Cardiac muscle cell (in vitro differentiated cells and primary cell): ENCODE results near the gene PILRA. TPM values are rescaled to one million over a fixed set of nuclear protein-coding genes. Genes with fewer than 3 reads are reported as not detected.

Experiments
- DNase-seq, 2 donors: peaks; one replicate each; pipeline versions ENCODE4 v3.0.0 to v3.0.0-alpha.2; 2010 to 2017; ENCODE audit warnings: low read depth in 1 of 2, low spot score in 1 of 2
- H3K27ac ChIP-seq: fragments of 200-600 bp; sonication (generic); 2 replicates; pipeline ENCODE4 v1.5.1; 2016
- H3K27me3 ChIP-seq: fragments of 200-600 bp; sonication (generic); 2 replicates; pipeline ENCODE4 v1.6.0; 2016; ENCODE audit warnings: control low read depth
- H3K36me3 ChIP-seq: fragments of 200-600 bp; sonication (generic); 2 replicates; pipeline ENCODE4 v1.5.1; 2016; ENCODE audit warnings: control low read depth
- H3K4me1 ChIP-seq: fragments of 200-600 bp; sonication (generic); 2 replicates; pipeline ENCODE4 v1.8.1; 2017; ENCODE audit warnings: low read depth, mild to moderate bottlenecking, mixed run types
- H3K4me3 ChIP-seq: fragments of 200-600 bp; sonication (generic); 2 replicates; pipeline ENCODE4 v1.5.1; 2016; ENCODE audit warnings: mild to moderate bottlenecking
- H3K9me3 ChIP-seq: fragments of 200-600 bp; sonication (generic); 2 replicates; pipeline ENCODE4 v1.5.1; 2017; ENCODE audit warnings: low read depth, mild to moderate bottlenecking, control low read depth
- polyA plus RNA-seq: library from polyadenylated mRNA; unstranded; fragments of >200 nt; fragmentation: Nextera tagmentation; extraction: Ambion mirVana; gene quantifications from 2 replicates; pipeline ENCODE4 v1.2.1, GENCODE V29; 2016
- total RNA-seq: library from RNA; depleted of rRNA; stranded (reverse); fragments of >200 nt; gene quantifications from 2 replicates; pipeline ENCODE4 v1.2.3, GENCODE V29; 2016
- TF ChIP-seq, protein P1 (sequence below): IDR thresholded peaks from 2 replicates; pipeline ENCODE4 v1.5.1; 2012; ENCODE audit warnings: low read depth, mild to moderate bottlenecking, low read length

Gene PILRA
- total and polyA plus RNA-seq, 2 experiments from 2014 or later = 3.1 to 4.0 TPM

DNA sequence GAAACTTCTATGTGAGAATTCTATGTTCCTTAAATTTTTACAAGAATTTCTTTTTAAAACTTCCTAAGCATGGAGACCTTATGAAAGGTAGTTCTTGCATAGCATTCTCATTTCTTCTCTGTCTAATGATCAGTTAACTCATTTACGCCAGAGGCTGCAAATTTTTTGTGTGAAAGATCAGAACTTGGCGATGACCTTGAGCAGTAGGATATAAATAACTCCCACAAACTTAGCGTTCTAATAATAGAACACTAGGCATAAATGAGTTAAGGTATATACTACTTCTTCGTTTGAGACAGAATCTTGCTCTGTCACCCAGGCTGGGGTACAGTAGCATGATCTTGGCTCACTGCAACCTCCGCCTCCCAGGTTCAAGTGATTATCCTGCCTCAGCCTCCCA is 13.7 kb downstream of the PILRA start:
- no peak overlapping the region for H3K4me3 ChIP-seq
- peaks cover 6% of the 10 kb centered on the region for H3K4me1 ChIP-seq
- no peak for DNase-seq
- no peak overlapping the region for H3K27ac ChIP-seq
- no peaks in the 10 kb centered on the region for H3K27me3 ChIP-seq
- TF ChIP-seq, protein P1, sequence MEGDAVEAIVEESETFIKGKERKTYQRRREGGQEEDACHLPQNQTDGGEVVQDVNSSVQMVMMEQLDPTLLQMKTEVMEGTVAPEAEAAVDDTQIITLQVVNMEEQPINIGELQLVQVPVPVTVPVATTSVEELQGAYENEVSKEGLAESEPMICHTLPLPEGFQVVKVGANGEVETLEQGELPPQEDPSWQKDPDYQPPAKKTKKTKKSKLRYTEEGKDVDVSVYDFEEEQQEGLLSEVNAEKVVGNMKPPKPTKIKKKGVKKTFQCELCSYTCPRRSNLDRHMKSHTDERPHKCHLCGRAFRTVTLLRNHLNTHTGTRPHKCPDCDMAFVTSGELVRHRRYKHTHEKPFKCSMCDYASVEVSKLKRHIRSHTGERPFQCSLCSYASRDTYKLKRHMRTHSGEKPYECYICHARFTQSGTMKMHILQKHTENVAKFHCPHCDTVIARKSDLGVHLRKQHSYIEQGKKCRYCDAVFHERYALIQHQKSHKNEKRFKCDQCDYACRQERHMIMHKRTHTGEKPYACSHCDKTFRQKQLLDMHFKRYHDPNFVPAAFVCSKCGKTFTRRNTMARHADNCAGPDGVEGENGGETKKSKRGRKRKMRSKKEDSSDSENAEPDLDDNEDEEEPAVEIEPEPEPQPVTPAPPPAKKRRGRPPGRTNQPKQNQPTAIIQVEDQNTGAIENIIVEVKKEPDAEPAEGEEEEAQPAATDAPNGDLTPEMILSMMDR = no peak
- no peaks in the 10 kb centered on the region for H3K36me3 ChIP-seq
- no peaks in the 10 kb centered on the region for H3K9me3 ChIP-seq

DNA sequence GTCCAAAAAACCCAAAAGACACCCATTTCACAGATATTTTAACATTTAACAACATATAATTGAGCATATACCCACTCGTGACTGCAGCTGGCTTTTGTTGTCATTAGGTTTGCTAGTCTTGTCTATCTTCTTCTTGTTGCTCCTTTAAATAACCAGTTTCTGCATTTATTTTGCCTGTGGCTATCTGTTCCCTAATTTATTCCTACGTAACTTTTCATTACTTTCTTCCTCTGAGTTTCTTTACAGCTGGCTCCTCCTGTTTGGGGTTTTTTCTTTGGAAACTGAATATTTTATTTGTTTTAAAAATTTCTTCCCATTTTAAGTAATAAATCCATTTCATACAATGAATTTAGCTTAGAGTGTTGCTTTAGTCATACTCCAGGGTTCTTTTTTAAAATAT is 14.4 kb downstream of the PILRA start:
- TF ChIP-seq, protein P1 = no peak
- Histone ChIP-seq H3K4me3 (no peak overlapping the region), H3K36me3 (no peaks in the 10 kb centered on the region), H3K9me3 (no peaks in the 10 kb centered on the region), H3K27me3 (no peaks in the 10 kb centered on the region), H3K27ac (no peak overlapping the region), H3K4me1 (peaks cover 6% of the 10 kb centered on the region)
- no peak for DNase-seq

DNA sequence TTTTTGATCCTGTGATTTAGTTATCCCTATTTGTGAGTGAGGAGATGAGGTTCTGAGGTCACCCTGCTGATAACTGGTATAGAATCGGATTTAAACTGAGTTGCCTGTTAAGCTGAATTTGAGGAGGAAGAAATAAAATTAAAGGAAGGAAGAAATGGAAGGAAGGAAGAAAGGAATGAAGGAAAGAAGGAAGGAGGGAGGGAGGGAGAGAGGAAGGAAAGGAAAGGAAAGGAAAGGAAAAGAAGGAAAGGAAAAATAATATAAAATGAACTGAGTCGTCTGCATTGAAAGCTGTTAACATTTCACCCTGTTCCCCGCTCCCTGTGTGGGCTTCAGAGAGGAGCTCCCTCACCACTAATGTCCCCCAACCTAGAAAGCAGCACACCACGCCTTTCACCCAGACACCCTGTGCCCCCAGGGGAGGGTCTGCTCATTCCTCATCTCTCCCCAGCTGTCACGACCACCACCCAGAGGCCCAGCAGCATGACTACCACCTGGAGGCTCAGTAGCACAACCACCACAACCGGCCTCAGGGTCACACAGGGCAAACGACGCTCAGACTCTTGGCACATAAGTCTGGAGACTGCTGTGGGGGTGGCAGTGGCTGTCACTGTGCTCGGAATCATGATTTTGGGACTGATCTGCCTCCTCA is 16.3 kb downstream of the PILRA start:
- no peak overlapping the region for H3K4me3 ChIP-seq
- no peaks in the 10 kb centered on the region for H3K27me3 ChIP-seq
- H3K9me3 ChIP-seq = no peaks in the 10 kb centered on the region
- H3K27ac ChIP-seq = no peak overlapping the region
- no peak for DNase-seq
- peaks cover 6% of the 10 kb centered on the region for H3K4me1 ChIP-seq
- TF ChIP-seq, protein P1 = no peak
- H3K36me3 ChIP-seq = no peaks in the 10 kb centered on the region

DNA sequence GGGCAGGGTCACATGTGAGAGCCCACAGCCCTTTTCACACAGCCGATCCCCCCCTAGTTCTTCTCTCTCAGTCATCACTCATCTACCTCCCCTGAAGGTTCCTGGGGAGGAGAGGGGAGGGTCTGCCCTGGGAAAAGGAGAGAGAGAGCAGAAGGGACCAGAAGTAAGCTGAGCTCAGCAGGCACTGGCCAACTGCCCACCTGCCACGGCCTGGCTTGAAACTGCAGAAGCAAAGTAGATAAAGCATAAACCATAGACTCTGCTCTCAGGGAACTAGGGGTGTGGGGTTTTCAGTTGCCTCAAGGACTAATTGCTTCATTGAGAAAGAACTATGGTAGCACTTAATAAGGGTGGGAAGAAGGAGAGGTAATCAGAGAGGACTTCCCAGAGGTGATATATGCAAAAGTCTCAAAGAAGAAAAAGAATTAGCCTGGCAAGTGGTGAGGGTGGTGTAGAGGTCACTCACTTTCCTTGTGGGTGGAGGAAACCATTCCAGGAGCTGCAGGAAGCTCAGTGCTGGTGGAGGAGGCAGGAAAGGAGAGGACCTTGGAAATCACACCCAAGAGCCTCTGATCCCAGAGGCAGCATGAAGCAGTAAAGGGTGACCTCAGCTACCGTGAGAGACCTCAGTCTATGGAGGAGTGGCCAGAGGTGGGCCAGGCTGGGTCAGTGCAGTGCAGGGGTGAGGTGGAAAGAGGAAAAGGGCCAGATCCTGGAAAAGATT is 17.2 kb downstream of the PILRA start:
- TF ChIP-seq, protein P1 = no peak
- Histone ChIP-seq H3K9me3 (no peaks in the 10 kb centered on the region), H3K4me1 (peaks cover 6% of the 10 kb centered on the region), H3K27me3 (no peaks in the 10 kb centered on the region), H3K27ac (no peak overlapping the region), H3K36me3 (no peaks in the 10 kb centered on the region), H3K4me3 (no peak overlapping the region)
- DNase-seq = no peak

DNA sequence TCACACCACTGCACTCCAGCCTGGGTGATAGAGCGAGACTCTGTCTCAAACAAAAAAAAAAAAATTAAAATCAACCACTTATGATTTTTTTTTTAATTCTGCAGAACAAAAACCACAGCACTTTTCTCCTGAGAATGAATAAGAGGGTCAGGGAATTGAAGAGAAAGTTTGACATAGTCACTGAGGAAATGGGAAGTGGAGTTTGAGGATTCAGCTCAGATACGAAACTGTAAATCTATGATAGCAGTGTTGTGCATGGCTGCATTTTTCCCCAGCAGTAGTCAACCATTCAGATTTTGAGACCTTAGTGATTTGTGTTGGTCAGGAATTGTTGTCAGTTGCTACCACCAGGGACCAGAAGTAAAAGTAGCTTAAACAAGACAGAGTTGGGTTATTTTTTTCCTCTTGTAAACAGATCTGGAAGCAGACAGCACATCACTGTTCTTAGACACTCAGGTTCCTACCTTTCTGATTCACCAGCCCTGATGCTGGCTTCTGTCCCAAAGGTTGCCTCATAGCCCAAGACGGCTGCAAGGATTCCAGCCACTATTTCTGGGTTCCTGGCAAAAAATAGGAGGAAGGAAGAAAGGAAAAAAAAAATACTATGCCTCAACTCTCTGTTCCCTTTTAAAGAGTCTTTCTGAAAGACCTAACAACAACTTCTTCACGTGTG is 20.1 kb downstream of the PILRA start:
- no peaks in the 10 kb centered on the region for H3K36me3 ChIP-seq
- H3K4me3 ChIP-seq = no peak overlapping the region
- no peak overlapping the region for H3K27ac ChIP-seq
- TF ChIP-seq, protein P1 = no peak
- no peaks in the 10 kb centered on the region for H3K9me3 ChIP-seq
- no peaks in the 10 kb centered on the region for H3K27me3 ChIP-seq
- H3K4me1 ChIP-seq = no peaks in the 10 kb centered on the region
- DNase-seq = no peak
